GM12891 (cell line): Measurements from ENCODE around the gene POU3F3.

Source experiments
- POLR2A ChIP-seq: IDR thresholded peaks from 2 replicates; pipeline ENCODE4 v1.6.1; 2011; ENCODE audit warnings: low read depth, low read length, control low read depth
- POLR2AphosphoS5 ChIP-seq: IDR thresholded peaks from 2 replicates; pipeline ENCODE4 v1.6.1; 2011; ENCODE audit warnings: low read depth, low read length, control low read depth
- POU2F2 ChIP-seq: IDR thresholded peaks from 2 replicates; pipeline ENCODE4 v1.6.1; 2011; ENCODE audit warnings: low read depth, mild to moderate bottlenecking, control low read depth, low read length, moderate library complexity
- SPI1 ChIP-seq: IDR thresholded peaks from 2 replicates; pipeline ENCODE4 v1.6.1; 2011; ENCODE audit warnings: low read depth, low read length, control low read depth
- TAF1 ChIP-seq: IDR thresholded peaks from 2 replicates; pipeline ENCODE4 v1.6.1; 2011; ENCODE audit warnings: low read depth, low read length, control low read depth

GRCh38 chr2:104836841-104837240, 17.1 kb upstream of the POU3F3 start:
- TF ChIP-seq POU2F2 (no peak), TAF1 (no peak), POLR2AphosphoS5 (no peak), POLR2A (no peak), SPI1 (no peak)
